ENCODE measurements around the gene NR2F1. TPM values are rescaled to one million over a fixed set of nuclear protein-coding genes. Genes with fewer than 3 reads are reported as not detected.

Gene NR2F1
- total RNA-seq, 2 donors from 2014 or later = 1.1 to 3.4 TPM

- no peaks in the 10 kb centered on the region for H3K9me3 ChIP-seq
- no peaks in the 10 kb centered on the region for H3K36me3 ChIP-seq
- no peak for DNase-seq (ENCODE audit: low spot score)
- ATAC-seq (ENCODE audit: insufficient number of reproducible peaks, low FRiP score, low read depth) = no peak
- H3K4me1 ChIP-seq (ENCODE audit: control insufficient read depth in 1 of 2, low read depth in 2 of 2) = no peaks in the 10 kb centered on the region
- H3K27me3 ChIP-seq (replicated peaks; ENCODE audit: insufficient read depth) = peaks cover 41% of the 10 kb centered on the region
- TF ChIP-seq CTCF (IDR thresholded peaks at IDR 0.05) = no peak
- H3K27ac ChIP-seq = no peak overlapping the region
- H3K4me3 ChIP-seq = no peak overlapping the region
Observed at GRCh38 chr5:93598091-93599000, 15.3 kb downstream of the NR2F1 start.

- no peaks in the 10 kb centered on the region for H3K9me3 ChIP-seq
- H3K4me3 ChIP-seq = no peak overlapping the region
- no peak overlapping the region for H3K27ac ChIP-seq
- TF ChIP-seq CTCF (IDR thresholded peaks at IDR 0.05) = no peak
- no peak for ATAC-seq (ENCODE audit: insufficient number of reproducible peaks, low FRiP score, low read depth)
- no peaks in the 10 kb centered on the region for H3K36me3 ChIP-seq
- peaks cover 0 to 4% of the 10 kb centered on the region in 2 donors for H3K4me1 ChIP-seq (ENCODE audit: control insufficient read depth in 1 of 2, low read depth in 2 of 2)
- DNase-seq (ENCODE audit: low spot score) = no peak
- peaks cover 45% of the 10 kb centered on the region for H3K27me3 ChIP-seq (replicated peaks; ENCODE audit: insufficient read depth)
Observed at GRCh38 chr5:93599001-93599379, 16.0 kb downstream of the NR2F1 start.

- Histone ChIP-seq H3K27me3 (replicated peaks; ENCODE audit: insufficient read depth) (peaks cover 50% of the 10 kb centered on the region), H3K36me3 (no peaks in the 10 kb centered on the region), H3K4me3 (no peak overlapping the region), H3K4me1 (ENCODE audit: control insufficient read depth in 1 of 2, low read depth in 2 of 2) (peaks cover 0 to 9% of the 10 kb centered on the region in 2 donors), H3K9me3 (no peaks in the 10 kb centered on the region), H3K27ac (no peak overlapping the region)
- ATAC-seq (ENCODE audit: insufficient number of reproducible peaks, low FRiP score, low read depth) = no peak
- TF ChIP-seq CTCF (IDR thresholded peaks at IDR 0.05) = no peak
- no peak for DNase-seq (ENCODE audit: low spot score)
Observed at GRCh38 chr5:93599399-93600120, 16.5 kb downstream of the NR2F1 start.

GRCh38 chr5:93600409-93601070 lies 17.5 kb downstream of the NR2F1 start:
- peaks cover 0 to 9% of the 10 kb centered on the region in 2 donors for H3K4me1 ChIP-seq (ENCODE audit: control insufficient read depth in 1 of 2, low read depth in 2 of 2)
- no peak for TF ChIP-seq CTCF (IDR thresholded peaks at IDR 0.05)
- peaks cover 43% of the 10 kb centered on the region for H3K27me3 ChIP-seq (replicated peaks; ENCODE audit: insufficient read depth)
- H3K36me3 ChIP-seq = no peaks in the 10 kb centered on the region
- ATAC-seq (ENCODE audit: insufficient number of reproducible peaks, low FRiP score, low read depth) (no peak), DNase-seq (ENCODE audit: low spot score) (no peak)
- no peak overlapping the region for H3K27ac ChIP-seq
- no peaks in the 10 kb centered on the region for H3K9me3 ChIP-seq
- no peak overlapping the region for H3K4me3 ChIP-seq
